Left ventricle myocardium inferior (tissue), 1 donor: ENCODE data around the gene PRELP. TPM values are rescaled to one million over a fixed set of nuclear protein-coding genes. Genes with fewer than 3 reads are reported as not detected.

Experiments
- DNase-seq: peaks from one replicate; pipeline ENCODE4 v3.0.0-alpha.2; 2020
- H3K27ac ChIP-seq: fragments of 200-600 bp; replicated peaks from 2 replicates; pipeline ENCODE4 v1.8.0; 2021
- H3K27me3 ChIP-seq: fragments of 200-600 bp; 2 replicates; pipeline ENCODE4 v1.8.0; 2021; ENCODE audit warnings: low read depth
- H3K36me3 ChIP-seq: fragments of 200-600 bp; 2 replicates; pipeline ENCODE4 v1.8.0; 2021
- H3K4me1 ChIP-seq: fragments of 200-600 bp; 2 replicates; pipeline ENCODE4 v1.8.0; 2021
- H3K4me3 ChIP-seq: fragments of 200-600 bp; 2 replicates; pipeline ENCODE4 v1.8.0; 2021; ENCODE audit warnings: mild to moderate bottlenecking, moderate library complexity
- H3K9me3 ChIP-seq: fragments of 200-600 bp; replicated peaks from 2 replicates; pipeline ENCODE4 v1.8.0; 2021
- intact Hi-C: fragments of 100-400 bp; cut with micrococcal nuclease; formaldehyde crosslinking; loops from one replicate; pipeline ENCODE4 v1.11.0; 2022
- long read RNA-seq: library from polyadenylated mRNA; unstranded; transcript quantifications from one replicate; pipeline ENCODE4 v2.0.0, GENCODE V29; 2021
- total RNA-seq: library from RNA; stranded (reverse); fragmentation: NEBNext Ultra II Directional; extraction: Animal tissue kit (Norgen Biotek cat#: 25700); gene quantifications from one replicate; pipeline ENCODE4 v1.2.1, GENCODE V29; 2021
- TF ChIP-seq, protein P1 (sequence below): fragments of 200-600 bp; IDR thresholded peaks from 2 replicates; pipeline ENCODE4 v1.8.0; 2021; ENCODE audit warnings: antibody characterized with exemption, mild to moderate bottlenecking, borderline replicate concordance
- donor health status: DM: no; HTN: yes; CAD: no; lungs with severe emphysema.

Gene PRELP
- total RNA-seq = 22.5 TPM
- long read RNA-seq, full-length matches to known transcripts = 33 of 54 reads
- long read RNA-seq, partial matches to known transcripts = 12 of 54 reads
- long read RNA-seq, other reads (novel, unspliced or antisense) = 9 of 54 reads

DNA sequence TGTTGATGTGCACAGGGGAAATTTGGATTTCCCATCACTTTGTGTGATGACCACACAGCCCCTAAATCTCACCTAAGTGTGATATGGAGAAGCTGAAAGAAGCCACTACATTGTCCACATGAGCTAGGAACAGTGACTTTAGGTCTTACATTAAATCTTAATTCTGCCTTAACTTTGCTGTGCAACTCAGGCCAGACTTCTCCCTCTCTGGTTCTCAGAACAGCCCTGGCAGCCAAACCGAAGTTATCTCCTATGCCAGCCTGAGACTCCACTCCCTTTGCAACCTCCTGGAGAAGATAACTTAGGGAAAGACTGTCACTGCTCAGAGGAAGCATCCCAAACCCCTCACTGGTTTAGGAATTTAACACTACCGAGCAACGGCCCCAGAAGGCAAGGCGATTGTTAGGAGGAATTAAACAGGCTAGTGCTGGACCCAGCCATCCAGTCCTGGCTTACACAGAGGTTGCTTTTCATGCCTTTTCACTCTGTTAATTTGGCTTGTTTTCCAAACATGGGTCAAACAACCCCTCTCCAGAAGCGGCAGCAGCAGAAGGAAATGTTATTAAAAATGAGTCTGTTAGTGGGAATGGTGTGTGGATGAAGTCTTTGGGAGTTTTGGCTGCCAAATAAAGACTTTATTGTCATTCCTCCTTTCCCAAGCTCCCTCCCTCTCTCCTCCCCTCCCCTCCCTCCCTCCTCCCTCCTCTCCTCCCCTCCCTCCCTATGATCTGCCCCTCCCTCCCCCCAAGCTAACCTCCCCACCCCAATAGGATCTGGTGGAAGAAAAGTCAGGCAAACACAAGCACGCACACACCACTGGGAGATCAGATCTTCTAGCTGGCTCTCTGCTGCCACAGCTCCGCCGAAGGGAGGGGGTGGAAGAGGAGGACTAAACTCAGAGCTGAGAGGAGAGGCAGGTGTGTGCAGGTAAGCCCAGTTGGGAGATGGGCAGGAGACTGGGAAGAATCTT is at the start of gene PRELP:
Gene PRELP, plus strand, starts transcription at position 795 of the 970 bp plus-strand sequence. CDS start 7,379 bp downstream, outside the sequence.
- DNase-seq = peak; percentile 42
- Histone ChIP-seq H3K9me3 (no peaks in the 10 kb centered on the region), H3K4me3 (peak within 1 kb of the TSS; percentile 62), H3K27ac (peak within 1 kb of the TSS; percentile 80), H3K4me1 (peaks cover 28% of the 10 kb centered on the region), H3K27me3 (peaks cover 45% of the 10 kb centered on the region), H3K36me3 (no peaks in the 10 kb centered on the region)
- TF ChIP-seq, protein P1, sequence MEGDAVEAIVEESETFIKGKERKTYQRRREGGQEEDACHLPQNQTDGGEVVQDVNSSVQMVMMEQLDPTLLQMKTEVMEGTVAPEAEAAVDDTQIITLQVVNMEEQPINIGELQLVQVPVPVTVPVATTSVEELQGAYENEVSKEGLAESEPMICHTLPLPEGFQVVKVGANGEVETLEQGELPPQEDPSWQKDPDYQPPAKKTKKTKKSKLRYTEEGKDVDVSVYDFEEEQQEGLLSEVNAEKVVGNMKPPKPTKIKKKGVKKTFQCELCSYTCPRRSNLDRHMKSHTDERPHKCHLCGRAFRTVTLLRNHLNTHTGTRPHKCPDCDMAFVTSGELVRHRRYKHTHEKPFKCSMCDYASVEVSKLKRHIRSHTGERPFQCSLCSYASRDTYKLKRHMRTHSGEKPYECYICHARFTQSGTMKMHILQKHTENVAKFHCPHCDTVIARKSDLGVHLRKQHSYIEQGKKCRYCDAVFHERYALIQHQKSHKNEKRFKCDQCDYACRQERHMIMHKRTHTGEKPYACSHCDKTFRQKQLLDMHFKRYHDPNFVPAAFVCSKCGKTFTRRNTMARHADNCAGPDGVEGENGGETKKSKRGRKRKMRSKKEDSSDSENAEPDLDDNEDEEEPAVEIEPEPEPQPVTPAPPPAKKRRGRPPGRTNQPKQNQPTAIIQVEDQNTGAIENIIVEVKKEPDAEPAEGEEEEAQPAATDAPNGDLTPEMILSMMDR = no peak
- intact Hi-C loops = no loop called here

DNA sequence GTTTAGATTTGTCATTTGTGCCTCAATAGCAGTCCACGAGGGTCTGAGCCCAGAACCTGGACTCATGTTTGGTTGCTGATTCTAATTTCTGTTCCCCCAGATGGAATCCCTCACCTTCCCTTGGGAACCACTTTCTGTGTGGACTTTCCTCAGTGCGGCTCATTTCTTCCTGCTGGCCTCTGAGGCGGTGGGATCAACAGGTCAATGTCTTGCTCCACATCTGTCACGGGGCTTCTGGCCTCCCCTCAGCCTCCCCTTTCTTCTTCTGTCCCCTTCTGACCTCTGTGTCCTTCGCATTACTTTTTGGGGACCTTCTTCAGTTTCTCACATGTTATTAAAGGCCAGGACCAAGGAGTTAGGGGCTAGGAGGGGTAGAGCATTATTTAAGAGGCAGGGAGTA is 49.2 kb upstream of the PRELP start:
- no peak overlapping the region for H3K27ac ChIP-seq
- TF ChIP-seq, protein P1 = no peak
- no peaks in the 10 kb centered on the region for H3K9me3 ChIP-seq

DNA sequence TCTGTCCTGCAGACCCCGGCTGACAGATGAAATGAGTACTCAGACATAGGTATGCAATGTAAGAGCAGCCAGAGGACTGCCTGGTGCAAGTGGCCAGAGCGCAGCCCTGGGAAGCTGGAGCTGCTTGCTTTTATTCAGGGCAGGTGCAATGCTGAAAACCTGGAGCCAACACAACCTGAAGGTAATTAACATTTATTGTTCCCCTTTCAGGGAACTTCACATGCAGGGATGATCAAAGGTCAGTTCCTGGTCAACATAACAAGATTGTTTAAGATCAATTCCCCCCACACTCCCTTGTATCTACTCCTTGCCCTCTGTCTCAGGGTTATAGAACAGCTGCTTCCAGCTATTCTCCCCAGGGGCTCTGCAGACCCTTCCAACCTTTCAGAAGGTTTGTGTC is 48.7 kb upstream of the PRELP start:
- Histone ChIP-seq H3K9me3 (no peaks in the 10 kb centered on the region), H3K27ac (no peak overlapping the region), H3K27me3 (peaks cover 33% of the 10 kb centered on the region), H3K4me3 (no peak overlapping the region), H3K36me3 (no peaks in the 10 kb centered on the region), H3K4me1 (no peaks in the 10 kb centered on the region)
- TF ChIP-seq, protein P1 = no peak
- intact Hi-C loops = no loop called here
- no peak for DNase-seq

More for the DNA sequence above, 49.2 kb upstream of the PRELP start:
- peaks cover 33% of the 10 kb centered on the region for H3K27me3 ChIP-seq
- H3K36me3 ChIP-seq = no peaks in the 10 kb centered on the region
- intact Hi-C loops = no loop called here
- H3K4me1 ChIP-seq = no peaks in the 10 kb centered on the region
- DNase-seq = no peak
- H3K4me3 ChIP-seq = no peak overlapping the region

DNA sequence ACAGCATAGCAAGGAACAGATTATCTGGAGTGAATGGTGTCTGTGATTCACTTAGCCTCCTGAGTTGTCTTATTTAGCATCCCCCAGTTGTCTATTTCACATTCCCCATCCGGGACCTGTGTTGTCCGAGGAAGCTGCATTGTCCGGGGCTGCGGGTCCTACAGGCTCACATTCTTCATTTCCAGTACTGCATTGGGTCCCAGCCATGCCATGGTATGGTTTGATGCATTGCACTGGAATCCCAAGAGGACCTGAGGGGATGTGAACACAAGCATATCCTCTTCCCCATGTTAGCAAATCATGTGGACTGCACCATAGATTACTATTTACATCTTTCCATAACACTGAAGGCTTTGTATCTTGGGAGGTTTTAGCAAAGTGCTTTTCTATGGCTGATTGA is 48.2 kb upstream of the PRELP start:
- Histone ChIP-seq H3K27ac (no peak overlapping the region), H3K4me1 (no peaks in the 10 kb centered on the region), H3K36me3 (no peaks in the 10 kb centered on the region), H3K27me3 (peaks cover 33% of the 10 kb centered on the region), H3K4me3 (no peak overlapping the region), H3K9me3 (no peaks in the 10 kb centered on the region)
- intact Hi-C loops = no loop called here
- TF ChIP-seq, protein P1 = no peak
- DNase-seq = no peak

DNA sequence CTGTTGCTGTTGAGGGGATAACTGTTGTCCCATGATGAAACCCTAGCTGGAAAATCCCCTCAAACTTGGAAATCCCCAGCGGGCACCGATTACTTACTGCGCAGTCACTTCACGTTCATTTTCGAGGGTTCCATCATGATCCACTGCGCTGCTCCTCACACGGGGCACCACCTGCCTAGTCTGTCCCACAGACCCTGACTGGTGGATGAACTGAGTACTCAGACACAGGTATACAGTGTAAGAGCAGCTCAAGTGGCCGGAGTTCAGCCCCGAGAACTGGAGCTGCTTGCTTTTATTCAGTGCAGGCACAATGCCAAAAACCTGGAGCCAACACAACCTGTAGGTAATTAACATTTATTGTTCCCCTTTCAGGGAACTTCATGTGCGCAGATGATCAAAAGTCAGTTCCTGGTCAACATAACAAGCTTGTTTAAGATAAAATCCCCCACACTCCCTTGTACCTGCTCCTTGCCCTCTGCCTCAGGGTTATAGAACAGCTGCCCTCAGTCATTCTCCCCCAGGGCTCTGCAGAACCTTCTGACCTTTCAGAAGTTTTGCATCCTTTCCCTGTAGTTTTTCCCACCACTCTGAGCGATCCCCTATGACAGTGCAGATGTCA is 46.5 kb upstream of the PRELP start:
- Histone ChIP-seq H3K4me3 (no peak overlapping the region), H3K4me1 (no peaks in the 10 kb centered on the region), H3K36me3 (no peaks in the 10 kb centered on the region), H3K9me3 (no peaks in the 10 kb centered on the region), H3K27ac (no peak overlapping the region), H3K27me3 (peaks cover 33% of the 10 kb centered on the region)
- TF ChIP-seq, protein P1 = no peak
- intact Hi-C loops = no loop called here
- no peak for DNase-seq
